ENCODE measurements around the gene RPS18. TPM values are rescaled to one million over a fixed set of nuclear protein-coding genes. Genes with fewer than 3 reads are reported as not detected.

The RPS18 gene
- total RNA-seq, 2 experiments from 2014 or later = 3,940 to 3,999 TPM

Other genes with a start within 250 kb of the RPS18 start
- gene HLA-DPA1, start 198.4 kb upstream of the RPS18 start, total RNA-seq = 10 to 100 TPM; 14.7 to 16.3 TPM
- 1 to 10 TPM; 8.2 to 9.3 TPM for gene HLA-DPB1, start 196.1 kb upstream of the RPS18 start, total RNA-seq
- 1 to 10 TPM; 1.0 to 1.1 TPM for gene COL11A2, start 79.6 kb upstream of the RPS18 start, total RNA-seq
- gene RXRB, start 71.4 kb upstream of the RPS18 start, total RNA-seq = 10 to 100 TPM; 40.4 to 42.1 TPM
- gene SLC39A7, start 71.2 kb upstream of the RPS18 start, total RNA-seq = 10 to 100 TPM; 51.0 to 55.6 TPM
- 10 to 100 TPM; 31.1 to 32.6 TPM for gene HSD17B8, start 67.4 kb upstream of the RPS18 start, total RNA-seq
- 10 to 100 TPM; 35.3 to 35.8 TPM for gene RING1, start 63.6 kb upstream of the RPS18 start, total RNA-seq
- gene VPS52, start 199 bp upstream of the RPS18 start, total RNA-seq = 10 to 100 TPM; 43.4 to 44.6 TPM
- 1 to 10 TPM; 1.8 to 2.1 TPM for gene B3GALT4, start 5.0 kb downstream of the RPS18 start, total RNA-seq
- 100 to 1,000 TPM; 105 to 107 TPM for gene WDR46, start 17.2 kb downstream of the RPS18 start, total RNA-seq
- gene PFDN6, start 17.5 kb downstream of the RPS18 start, total RNA-seq = 100 to 1,000 TPM; 106 to 107 TPM
- gene RGL2, start 26.9 kb downstream of the RPS18 start, total RNA-seq = 10 to 100 TPM; 15.0 to 17.7 TPM
- gene TAPBP, start 42.0 kb downstream of the RPS18 start, total RNA-seq = 100 to 1,000 TPM; 201 to 204 TPM
- 1 to 10 TPM; 4.5 to 4.6 TPM for gene ZBTB22, start 45.7 kb downstream of the RPS18 start, total RNA-seq
- gene DAXX, start 50.9 kb downstream of the RPS18 start, total RNA-seq = 10 to 100 TPM; 84.8 to 94.3 TPM
- 10 to 100 TPM; 74.1 to 76.9 TPM for gene KIFC1, start 119.7 kb downstream of the RPS18 start, total RNA-seq
- 10 to 100 TPM; 23.5 to 26.0 TPM for gene PHF1, start 138.9 kb downstream of the RPS18 start, total RNA-seq
- 100 to 1,000 TPM; 125 to 126 TPM for gene CUTA, start 146.0 kb downstream of the RPS18 start, total RNA-seq
- 10 to 100 TPM; 26.4 to 29.3 TPM for gene SYNGAP1, start 148.0 kb downstream of the RPS18 start, total RNA-seq
- gene ZBTB9, start 182.5 kb downstream of the RPS18 start, total RNA-seq = 10 to 100 TPM; 11.3 to 11.7 TPM

All from activated naive CD8-positive, alpha-beta T cell treated with anti-CD3 and anti-CD28 coated beads for 36 hours (primary cell).